ENCODE results near the gene TCF23. TPM values are rescaled to one million over a fixed set of nuclear protein-coding genes. Genes with fewer than 3 reads are reported as not detected.

TCF23 gene
- total and polyA plus RNA-seq, 2 of the 8 experiments (the other 6 are each of a cell fraction or from before 2014, with no cell fraction given), result 0.02 TPM; not detected in 1

GRCh38 chr2:27108221-27108620, 40.6 kb upstream of the TCF23 start (continued):
- no peak for TF ChIP-seq ZNF274 (IDR thresholded peaks at IDR 0.05; ENCODE audit: borderline replicate concordance, extremely low read depth, low read length)
